MM.1S (cell line): Measurements from ENCODE around the gene TTF2.

ENCODE experiments used
- EZH2 ChIP-seq: fragments of 300-600 bp; sonication (generic); optimal IDR thresholded peaks from 2 replicates; pipeline ENCODE3; 2017; ENCODE audit warnings: low read depth, mild to moderate bottlenecking, antibody characterized with exemption, low read length, mixed read lengths
- EZH2phosphoT487 ChIP-seq: fragments of 300-600 bp; sonication (generic); IDR thresholded peaks from 2 replicates; pipeline ENCODE4 v1.6.1; 2018; ENCODE audit warnings: antibody characterized with exemption, low read length
- TF ChIP-seq, protein P1 (sequence below): fragments of 300-600 bp; sonication (generic); IDR thresholded peaks from 2 replicates; pipeline ENCODE4 v1.5.1; 2016; ENCODE audit warnings: antibody characterized with exemption, low read length, mixed read lengths

DNA sequence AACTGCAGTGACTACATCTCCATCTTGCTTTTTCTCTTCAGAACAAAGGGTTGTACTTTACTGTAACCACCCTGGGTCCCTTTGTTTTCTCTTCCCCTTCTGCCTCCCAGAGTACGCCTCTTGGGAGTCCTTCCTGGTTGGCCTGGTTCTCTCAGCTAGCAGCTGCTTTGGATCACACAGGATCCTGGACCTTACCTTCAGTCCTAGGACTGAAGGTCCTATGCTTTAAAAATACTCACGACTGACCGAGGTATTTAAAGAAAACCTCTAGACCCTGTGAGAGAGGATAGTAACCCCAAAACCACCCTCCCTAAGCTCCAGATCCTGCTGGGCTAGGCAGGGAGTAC lies 56.6 kb downstream of the TTF2 start:
- TF ChIP-seq, protein P1, sequence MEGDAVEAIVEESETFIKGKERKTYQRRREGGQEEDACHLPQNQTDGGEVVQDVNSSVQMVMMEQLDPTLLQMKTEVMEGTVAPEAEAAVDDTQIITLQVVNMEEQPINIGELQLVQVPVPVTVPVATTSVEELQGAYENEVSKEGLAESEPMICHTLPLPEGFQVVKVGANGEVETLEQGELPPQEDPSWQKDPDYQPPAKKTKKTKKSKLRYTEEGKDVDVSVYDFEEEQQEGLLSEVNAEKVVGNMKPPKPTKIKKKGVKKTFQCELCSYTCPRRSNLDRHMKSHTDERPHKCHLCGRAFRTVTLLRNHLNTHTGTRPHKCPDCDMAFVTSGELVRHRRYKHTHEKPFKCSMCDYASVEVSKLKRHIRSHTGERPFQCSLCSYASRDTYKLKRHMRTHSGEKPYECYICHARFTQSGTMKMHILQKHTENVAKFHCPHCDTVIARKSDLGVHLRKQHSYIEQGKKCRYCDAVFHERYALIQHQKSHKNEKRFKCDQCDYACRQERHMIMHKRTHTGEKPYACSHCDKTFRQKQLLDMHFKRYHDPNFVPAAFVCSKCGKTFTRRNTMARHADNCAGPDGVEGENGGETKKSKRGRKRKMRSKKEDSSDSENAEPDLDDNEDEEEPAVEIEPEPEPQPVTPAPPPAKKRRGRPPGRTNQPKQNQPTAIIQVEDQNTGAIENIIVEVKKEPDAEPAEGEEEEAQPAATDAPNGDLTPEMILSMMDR = no peak
- TF ChIP-seq EZH2 = no peak
- no peak for TF ChIP-seq EZH2phosphoT487
